Nephron (organoid): Measurements from ENCODE around the gene ARPC1A.
"Not testable (repeated sequence)": the region's sequence is repeated elsewhere in the genome, so short reads cannot be mapped to it uniquely, and the experiment has no call there.

Experiments
- H3K27ac Mint-ChIP-seq, 3 experiments: 2 replicates each; pipeline ENCODE4 v1.8.0; 2020; ENCODE audit warnings: mixed read lengths in 3 of 3, mild to moderate bottlenecking in 2 of 3, moderate library complexity in 1 of 3
- H3K27me3 Mint-ChIP-seq: 2 replicates; pipeline ENCODE4 v1.8.0; 2021; ENCODE audit warnings: low read depth, mild to moderate bottlenecking, moderate library complexity, mixed read lengths
- H3K36me3 Mint-ChIP-seq: 2 replicates; pipeline ENCODE4 v1.8.0; 2020; ENCODE audit warnings: low read depth, mixed read lengths
- H3K4me1 Mint-ChIP-seq: 2 replicates; pipeline ENCODE4 v1.8.0; 2020; ENCODE audit warnings: mixed read lengths
- H3K4me3 Mint-ChIP-seq, 3 experiments: 2 replicates each; pipeline ENCODE4 v1.8.0; 2020; ENCODE audit warnings: mild to moderate bottlenecking in 3 of 3, mixed read lengths in 3 of 3, moderate library complexity in 2 of 3
- H3K9me3 Mint-ChIP-seq: 2 replicates; pipeline ENCODE4 v1.8.0; 2020; ENCODE audit warnings: mixed read lengths
- TF ChIP-seq, protein P1 (sequence below), 3 experiments: fragments of 200-600 bp; sonication (generic); IDR thresholded peaks; one replicate each; pipeline ENCODE4 v1.5.0; 2021; ENCODE audit warnings: antibody characterized with exemption in 3 of 3; ENCODE audit not compliant: unreplicated experiment in 3 of 3

The ARPC1A gene

DNA sequence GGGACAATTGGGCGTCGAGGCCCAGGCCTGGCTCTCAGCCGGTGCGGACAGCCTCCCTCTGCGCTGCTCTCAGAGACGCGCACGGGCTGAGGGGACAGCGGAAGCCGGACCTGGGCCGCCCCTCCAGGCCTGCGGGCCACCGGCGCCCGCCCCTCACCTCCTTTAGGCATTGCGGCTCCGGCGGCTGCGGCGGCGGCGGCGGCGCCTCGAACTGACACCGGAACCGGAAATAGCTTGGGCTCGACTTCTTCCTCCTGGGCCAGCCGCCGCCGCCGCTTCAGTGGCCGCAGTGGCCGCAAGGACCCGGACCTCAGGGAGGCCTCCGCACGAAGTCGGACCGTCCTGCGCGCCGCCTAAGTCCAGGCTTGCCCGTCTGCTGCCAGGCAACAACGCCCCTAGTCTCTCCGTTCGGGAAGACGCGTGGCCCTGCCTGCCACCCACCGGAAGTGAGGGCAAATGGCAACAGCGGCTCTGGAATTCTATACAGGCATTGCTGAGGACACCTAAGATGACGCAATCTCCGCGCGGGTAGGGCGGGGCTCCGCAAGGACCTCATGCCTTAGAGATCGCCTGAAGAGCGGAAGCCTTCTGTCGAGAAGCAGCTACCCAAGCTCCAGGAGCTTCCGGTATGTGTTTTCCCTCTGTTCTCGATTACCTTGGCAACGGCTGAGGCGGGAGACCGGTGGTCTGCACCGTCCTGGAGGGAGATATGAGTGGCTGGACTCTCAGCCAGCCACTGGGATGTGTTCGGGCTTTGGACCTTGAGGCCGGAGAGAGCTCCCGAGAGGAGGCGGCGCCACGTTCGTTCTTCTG, 82.9 kb downstream of the ARPC1A start, which contains the start of the genes BUD31 and PDAP1:
BUD31 (plus strand) TSS at position 591 of the 813 bp plus-strand sequence. CDS start 2,124 bp downstream, outside the sequence.
PDAP1 (minus strand) TSS at position 219 of the 813 bp plus-strand sequence; CDS start at position 170, 49 bp downstream.
- TF ChIP-seq, protein P1, sequence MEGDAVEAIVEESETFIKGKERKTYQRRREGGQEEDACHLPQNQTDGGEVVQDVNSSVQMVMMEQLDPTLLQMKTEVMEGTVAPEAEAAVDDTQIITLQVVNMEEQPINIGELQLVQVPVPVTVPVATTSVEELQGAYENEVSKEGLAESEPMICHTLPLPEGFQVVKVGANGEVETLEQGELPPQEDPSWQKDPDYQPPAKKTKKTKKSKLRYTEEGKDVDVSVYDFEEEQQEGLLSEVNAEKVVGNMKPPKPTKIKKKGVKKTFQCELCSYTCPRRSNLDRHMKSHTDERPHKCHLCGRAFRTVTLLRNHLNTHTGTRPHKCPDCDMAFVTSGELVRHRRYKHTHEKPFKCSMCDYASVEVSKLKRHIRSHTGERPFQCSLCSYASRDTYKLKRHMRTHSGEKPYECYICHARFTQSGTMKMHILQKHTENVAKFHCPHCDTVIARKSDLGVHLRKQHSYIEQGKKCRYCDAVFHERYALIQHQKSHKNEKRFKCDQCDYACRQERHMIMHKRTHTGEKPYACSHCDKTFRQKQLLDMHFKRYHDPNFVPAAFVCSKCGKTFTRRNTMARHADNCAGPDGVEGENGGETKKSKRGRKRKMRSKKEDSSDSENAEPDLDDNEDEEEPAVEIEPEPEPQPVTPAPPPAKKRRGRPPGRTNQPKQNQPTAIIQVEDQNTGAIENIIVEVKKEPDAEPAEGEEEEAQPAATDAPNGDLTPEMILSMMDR (IDR thresholded peaks at IDR 0.05; ENCODE audit: unreplicated experiment in 3 of 3) = no peak
- Mint-ChIP-seq H3K9me3 (no peaks in the 10 kb centered on the region), H3K27me3 (no peaks in the 10 kb centered on the region), H3K4me1 (peaks cover 32% of the 10 kb centered on the region), H3K36me3 (peaks cover 38% of the 10 kb centered on the region), H3K27ac (peak within 1 kb of the TSS; percentile 98 to 100 (median 100)), H3K4me3 (peak within 1 kb of the TSS; percentile 95 to 99 (median 99))

DNA sequence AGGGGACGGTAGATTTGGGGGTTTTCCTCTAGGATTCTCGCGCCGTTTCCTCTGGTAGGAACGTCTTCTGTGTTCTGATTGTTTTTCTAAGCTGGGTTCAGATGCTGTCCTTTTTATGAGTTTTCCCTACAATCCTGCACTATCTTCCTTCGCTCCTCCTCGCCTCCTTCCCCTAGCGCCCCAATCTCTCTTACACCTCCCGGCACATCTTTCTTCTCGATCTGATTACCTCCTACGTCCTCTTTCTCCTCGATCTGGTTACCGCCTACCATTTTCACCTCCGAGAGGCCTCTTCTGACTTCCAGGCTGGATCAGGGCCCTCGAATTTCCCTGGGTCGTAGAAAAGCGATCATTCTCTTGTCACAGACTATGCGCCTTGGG, 83.5 kb downstream of the ARPC1A start:
- TF ChIP-seq, protein P1 (IDR thresholded peaks at IDR 0.05; ENCODE audit: unreplicated experiment in 3 of 3) = no peak
- H3K9me3 Mint-ChIP-seq = no peaks in the 10 kb centered on the region
- H3K4me3 Mint-ChIP-seq = peak overlapping the region; percentile 95 to 99 (median 99)
- H3K27me3 Mint-ChIP-seq = no peaks in the 10 kb centered on the region
- H3K27ac Mint-ChIP-seq = peak overlapping the region; percentile 98 to 100 (median 100)
- H3K36me3 Mint-ChIP-seq = peaks cover 33% of the 10 kb centered on the region
- H3K4me1 Mint-ChIP-seq = peaks cover 28% of the 10 kb centered on the region

DNA sequence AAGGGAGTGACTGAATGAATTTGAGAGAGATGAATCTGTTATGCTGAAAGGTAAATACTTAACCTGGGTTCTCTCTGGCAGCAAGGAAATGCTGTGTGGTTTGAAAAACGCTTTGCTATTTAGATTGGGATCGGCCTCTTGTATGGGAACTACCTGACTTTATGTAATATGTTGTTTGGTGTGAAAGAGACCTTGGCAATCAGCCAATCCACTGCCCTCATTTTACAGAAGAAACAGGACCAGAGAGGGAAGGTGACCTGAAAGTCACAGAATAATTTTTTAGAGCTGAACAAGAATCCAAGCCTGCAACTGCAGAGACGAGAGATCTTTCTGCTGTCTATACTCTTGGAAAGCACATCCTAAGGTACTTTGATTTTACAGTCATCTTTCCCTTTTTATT, 84.1 kb downstream of the ARPC1A start:
- peak overlapping the region; percentile 95 to 99 (median 99) for H3K4me3 Mint-ChIP-seq
- TF ChIP-seq, protein P1 (IDR thresholded peaks at IDR 0.05; ENCODE audit: unreplicated experiment in 3 of 3) = no peak
- no peaks in the 10 kb centered on the region for H3K27me3 Mint-ChIP-seq
- H3K4me1 Mint-ChIP-seq = peaks cover 26% of the 10 kb centered on the region
- no peaks in the 10 kb centered on the region for H3K9me3 Mint-ChIP-seq
- peak overlapping the region; percentile 98 to 100 (median 100) for H3K27ac Mint-ChIP-seq
- H3K36me3 Mint-ChIP-seq = peaks cover 37% of the 10 kb centered on the region

DNA sequence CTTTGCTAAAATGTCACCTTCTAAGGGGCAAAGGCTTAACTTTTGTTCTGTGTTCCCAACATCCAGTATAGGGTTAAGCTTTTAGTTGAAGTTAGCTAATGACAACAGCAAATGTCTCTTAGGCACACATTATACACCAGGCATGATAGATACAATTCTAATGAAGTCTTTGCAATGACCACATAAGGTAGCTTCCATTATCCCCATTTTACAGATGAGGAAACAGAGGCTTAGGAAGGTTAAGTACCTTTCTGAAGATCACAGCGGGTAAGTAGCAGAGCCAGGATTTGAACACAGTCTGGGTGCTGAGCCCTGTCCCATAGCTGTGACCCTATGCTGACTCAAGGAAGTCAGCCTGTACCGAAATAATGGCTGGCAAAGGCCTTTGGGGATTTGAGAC, 84.9 kb downstream of the ARPC1A start:
- peaks cover 46% of the 10 kb centered on the region for H3K36me3 Mint-ChIP-seq
- H3K4me3 Mint-ChIP-seq = peak overlapping the region; percentile 95 to 99 (median 99)
- peak overlapping the region; percentile 84 to 100 (median 98) for H3K27ac Mint-ChIP-seq
- TF ChIP-seq, protein P1 (IDR thresholded peaks at IDR 0.05; ENCODE audit: unreplicated experiment in 3 of 3) = no peak
- no peaks in the 10 kb centered on the region for H3K9me3 Mint-ChIP-seq
- no peaks in the 10 kb centered on the region for H3K27me3 Mint-ChIP-seq
- peaks cover 26% of the 10 kb centered on the region for H3K4me1 Mint-ChIP-seq

DNA sequence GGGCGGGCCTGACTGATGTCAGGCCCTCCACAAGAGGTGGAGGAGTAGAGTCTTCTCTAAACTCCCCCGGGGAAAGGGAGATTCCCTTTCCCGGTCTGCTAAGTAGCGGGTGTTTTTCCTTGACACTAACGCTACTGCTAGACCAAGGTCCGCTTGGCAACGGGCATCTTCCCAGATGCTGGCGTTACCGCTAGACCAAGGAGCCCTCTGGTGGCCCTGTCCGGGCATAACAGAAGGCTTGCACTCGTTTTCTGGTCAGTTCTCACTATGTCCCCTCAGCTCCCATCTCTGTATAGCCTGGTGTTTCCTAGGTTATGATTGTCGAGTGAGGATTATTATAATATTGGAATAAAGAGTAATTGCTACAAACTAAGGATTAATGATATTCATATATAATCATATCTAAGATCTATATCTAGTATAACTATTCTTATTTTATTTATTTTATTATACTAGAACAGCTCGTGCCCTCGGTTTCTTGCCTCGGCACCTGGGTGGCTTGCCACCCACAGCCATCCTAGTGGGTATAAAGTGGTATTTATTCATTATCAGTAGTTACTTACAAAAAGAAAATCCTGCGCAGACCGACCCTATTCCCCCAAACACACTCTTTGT, 89.9 kb downstream of the ARPC1A start:
- not testable (repeated sequence) for H3K9me3 Mint-ChIP-seq, H3K27me3 Mint-ChIP-seq, H3K27ac Mint-ChIP-seq, H3K4me1 Mint-ChIP-seq, H3K4me3 Mint-ChIP-seq
- TF ChIP-seq, protein P1 (IDR thresholded peaks at IDR 0.05; ENCODE audit: unreplicated experiment in 3 of 3) = peak; percentile 56 to 67 (median 67)
- peaks cover 77% of the 10 kb centered on the region for H3K36me3 Mint-ChIP-seq
